B cell (primary cell): Measurements from ENCODE around the gene NCOA3. TPM values are rescaled to one million over a fixed set of nuclear protein-coding genes. Genes with fewer than 3 reads are reported as not detected.

Source experiments
- ATAC-seq: fragments of 200-7000 bp; cut with Tn5 transposase; one replicate; pipeline ENCODE4 v1.10.0; 2021; ENCODE audit warnings: low read depth, mild to moderate bottlenecking, moderate number of reproducible peaks, moderate library complexity
- CTCF ChIA-PET: fragments of 350-600 bp; sonication (Branson Sonifier 250); formaldehyde crosslinking; loops from one replicate; lab custom pipeline; 2021; ENCODE audit warnings: antibody characterized with exemption, inconsistent platforms; lab: Charles Lee
- POLR2A ChIA-PET: fragments of 350-600 bp; sonication (Branson Sonifier 250); formaldehyde crosslinking; loops from one replicate; lab custom pipeline; 2021; ENCODE audit warnings: antibody characterized with exemption; lab: Charles Lee
- DNase-seq: peaks from one replicate; pipeline ENCODE4 v3.0.0; 2013
- H2AFZ ChIP-seq: 2 replicates; pipeline ENCODE4 v1.6.1; 2012; ENCODE audit warnings: mild to moderate bottlenecking, low read depth, low read length; ENCODE audit not compliant: insufficient read depth, poor library complexity, severe bottlenecking
- H3K27ac ChIP-seq, 2 donors: 1 replicate in 1 of 2; 2 replicates in 1 of 2; pipeline ENCODE4 v1.5.1; 2012 to 2013; ENCODE audit warnings: low read length in 2 of 2, mild to moderate bottlenecking in 2 of 2, moderate library complexity in 1 of 2
- H3K27me3 ChIP-seq, 4 experiments: fragments of 200-600 bp in 1 of 4; sonication (generic) in 1 of 4; replicated peaks in 1 of 4; 1 replicate in 2 of 4; 2 replicates in 2 of 4; pipeline versions ENCODE4 v1.6.1 to v1.7.0; 2013 to 2016; ENCODE audit warnings: low read length in 3 of 4, mild to moderate bottlenecking in 2 of 4, mixed read lengths in 1 of 4, moderate library complexity in 1 of 4; ENCODE audit not compliant: insufficient read depth in 4 of 4, control insufficient read depth in 3 of 4; ENCODE audit errors: control extremely low read depth in 1 of 4
- H3K36me3 ChIP-seq, 2 experiments: replicated peaks in 1 of 2; 1 replicate in 1 of 2; 2 replicates in 1 of 2; pipeline versions ENCODE4 v1.6.1 to v1.7.1; 2013; ENCODE audit warnings: low read length in 1 of 2; ENCODE audit not compliant: insufficient read depth in 2 of 2, control insufficient read depth in 1 of 2; ENCODE audit errors: control extremely low read depth in 1 of 2, extremely low read depth in 1 of 2
- H3K4me1 ChIP-seq, 2 donors: fragments of 200-600 bp in 1 of 2; sonication (generic) in 1 of 2; 1 replicate in 1 of 2; 2 replicates in 1 of 2; pipeline versions ENCODE4 v1.5.1 to v1.6.1; 2013 to 2017; ENCODE audit warnings: low read length in 2 of 2; ENCODE audit not compliant: control insufficient read depth in 2 of 2, insufficient read depth in 2 of 2
- H3K4me2 ChIP-seq: replicated peaks from 2 replicates; pipeline ENCODE3; 2012; ENCODE audit warnings: mild to moderate bottlenecking, low read depth, low read length; ENCODE audit not compliant: poor library complexity, severe bottlenecking
- H3K4me3 ChIP-seq, 5 experiments: fragments of 200-600 bp in 1 of 5; sonication (generic) in 1 of 5; 1 replicate in 3 of 5; 2 replicates in 2 of 5; pipeline versions ENCODE4 v1.5.1 to v1.7.0; 2011 to 2016; ENCODE audit warnings: low read length in 4 of 5, mild to moderate bottlenecking in 4 of 5, low read depth in 2 of 5, control low read depth in 1 of 5, moderate library complexity in 1 of 5; ENCODE audit not compliant: insufficient read depth in 1 of 5; ENCODE audit errors: control extremely low read depth in 1 of 5, extremely low read depth in 1 of 5
- H3K79me2 ChIP-seq: fragments of 200-600 bp; sonication (generic); one replicate; pipeline ENCODE4 v1.6.0; 2016; ENCODE audit warnings: low read length; ENCODE audit not compliant: control insufficient read depth, insufficient read depth
- H3K9ac ChIP-seq: fragments of 200-600 bp; sonication (generic); 2 replicates; pipeline ENCODE4 v1.6.1; 2017; ENCODE audit warnings: mild to moderate bottlenecking, low read length, moderate library complexity
- H3K9me3 ChIP-seq, 3 donors: one replicate each; pipeline versions ENCODE4 v1.6.1 to v1.7.1; 2013; ENCODE audit warnings: low read length in 2 of 3; ENCODE audit not compliant: control insufficient read depth in 2 of 3, insufficient read depth in 1 of 3; ENCODE audit errors: control extremely low read depth in 1 of 3
- H4K20me1 ChIP-seq: 2 replicates; pipeline ENCODE4 v1.6.0; 2012; ENCODE audit warnings: mild to moderate bottlenecking, low read length; ENCODE audit not compliant: insufficient read depth, control insufficient read depth, poor library complexity, severe bottlenecking
- H3K27ac Mint-ChIP-seq: one replicate; pipeline ENCODE4 v1.8.0; 2021; ENCODE audit warnings: mixed read lengths
- H3K27me3 Mint-ChIP-seq: one replicate; pipeline ENCODE4 v1.8.0; 2021; ENCODE audit warnings: mixed read lengths
- H3K4me1 Mint-ChIP-seq: one replicate; pipeline ENCODE4 v1.8.0; 2021; ENCODE audit warnings: mixed read lengths
- H3K4me3 Mint-ChIP-seq: one replicate; pipeline ENCODE4 v1.8.0; 2021; ENCODE audit warnings: mixed read lengths
- H3K9me3 Mint-ChIP-seq: one replicate; pipeline ENCODE4 v1.8.0; 2022; ENCODE audit warnings: mixed read lengths; ENCODE audit not compliant: insufficient read depth
- CTCF ChIP-seq: fragments of 200-600 bp; IDR thresholded peaks from one replicate; pipeline ENCODE4 v1.8.0; 2022; ENCODE audit warnings: antibody characterized with exemption, mild to moderate bottlenecking
- EZH2 ChIP-seq: IDR thresholded peaks from 2 replicates; pipeline ENCODE4 v1.6.1; 2012; ENCODE audit warnings: borderline replicate concordance, low read depth, mild to moderate bottlenecking, moderate library complexity, low read length; ENCODE audit not compliant: insufficient read depth, poor library complexity, severe bottlenecking
- WGBS: methylation state at CpG from one replicate; pipeline ENCODE4 v1.1.5; 2013; ENCODE audit warnings: missing lambda C conversion rate; ENCODE audit not compliant: insufficient coverage; 5-methylcytosine and 5-hydroxymethylcytosine counted together
- intact Hi-C: fragments of 100-400 bp; cut with micrococcal nuclease; formaldehyde crosslinking; loops from one replicate; pipeline ENCODE4 v1.10.0; 2022
- polyA plus RNA-seq: library from polyadenylated mRNA; depleted of rRNA; stranded (reverse); fragments of >200 nt; gene quantifications from 2 replicates; pipeline ENCODE4 v1.2.3, GENCODE V29; 2012
- total RNA-seq, 2 donors: library from RNA; stranded (reverse); fragments of 120-200 nt in 1 of 2; gene quantifications; 1 replicate in 1 of 2; 2 replicates in 1 of 2; pipeline versions ENCODE4 v1.2.3 to v1.2.4, GENCODE V29; 2013 to 2022

NCOA3 gene
- total and polyA plus RNA-seq, 2 donors (not counting 1 experiment from before 2014, with no cell fraction given) = 54.0 to 309 TPM

- Histone ChIP-seq H3K79me2 (peaks cover 87% of the 10 kb centered on the region), H2AFZ (no peak overlapping the region), H3K4me1 (peaks cover 18 to 33% of the 10 kb centered on the region in 2 donors), H3K27me3 (no peaks in the 10 kb centered on the region), H3K36me3 (peaks cover 12 to 32% of the 10 kb centered on the region in 2 experiments), H3K27ac (peak overlapping the region in 1 of 2 donors; percentile 80), H3K9ac (no peak overlapping the region), H4K20me1 (peaks cover 82% of the 10 kb centered on the region), H3K4me3 (no peak overlapping the region), H3K4me2 (no peak overlapping the region), H3K9me3 (peaks cover 0 to 32% (median 19%) of the 10 kb centered on the region in 3 donors)
- Mint-ChIP-seq H3K27me3 (no peaks in the 10 kb centered on the region), H3K4me1 (peaks cover 54% of the 10 kb centered on the region), H3K27ac (peak overlapping the region; percentile 42), H3K9me3 (peaks cover 7% of the 10 kb centered on the region), H3K4me3 (peak overlapping the region; percentile 32)
- TF ChIP-seq EZH2 = no peak
- peak; percentile 18 for TF ChIP-seq CTCF
- ATAC-seq (no peak), DNase-seq (no peak)
- POLR2A ChIA-PET = interaction anchor here (0.7 kb wide), 2 partner anchors 58 to 1613 kb away, joined by 4 to 8 read pairs; no protein-coding TSS in a partner anchor
- WGBS = 94% methylated on average over 14 of the region's 19 CpGs
- intact Hi-C loops = no loop called here
- CTCF ChIA-PET = no interaction called here
These were observed 19.5 kb downstream of the NCOA3 start for GRCh38 chr20:47521059-47521808.
